Mucosa of stomach (tissue), 1 donor: Measurements from ENCODE around the gene PHKB.
"Not testable (repeated sequence)": the region's sequence is repeated elsewhere in the genome, so short reads cannot be mapped to it uniquely, and the experiment has no call there.

Experiments
- H3K27me3 ChIP-seq: one replicate; pipeline ENCODE4 v1.7.0; 2013; ENCODE audit warnings: mild to moderate bottlenecking, low read length; ENCODE audit not compliant: control insufficient read depth, insufficient read depth
- H3K36me3 ChIP-seq: one replicate; pipeline ENCODE4 v1.7.0; 2013; ENCODE audit warnings: low read length; ENCODE audit not compliant: control insufficient read depth, insufficient read depth
- H3K4me1 ChIP-seq: one replicate; pipeline ENCODE4 v1.7.0; 2013; ENCODE audit warnings: mild to moderate bottlenecking, low read length; ENCODE audit not compliant: control insufficient read depth, insufficient read depth
- H3K4me3 ChIP-seq: one replicate; pipeline ENCODE4 v1.7.0; 2013; ENCODE audit warnings: low read length
- H3K9ac ChIP-seq: one replicate; pipeline ENCODE4 v1.7.0; 2013; ENCODE audit warnings: mild to moderate bottlenecking, low read length, moderate library complexity
- H3K9me3 ChIP-seq: one replicate; pipeline ENCODE4 v1.7.0; 2013; ENCODE audit warnings: mild to moderate bottlenecking, low read length, moderate library complexity; ENCODE audit not compliant: control insufficient read depth
- donor health status: Pancreatic carcinoma.

Gene PHKB

GRCh38 chr16:47523342-47524006 lies 62.3 kb downstream of the PHKB start:
- no peaks in the 10 kb centered on the region for H3K27me3 ChIP-seq
- no peaks in the 10 kb centered on the region for H3K4me1 ChIP-seq
- no peak overlapping the region for H3K9ac ChIP-seq
- H3K36me3 ChIP-seq = no peaks in the 10 kb centered on the region
- no peak overlapping the region for H3K4me3 ChIP-seq
- H3K9me3 ChIP-seq = no peaks in the 10 kb centered on the region

DNA sequence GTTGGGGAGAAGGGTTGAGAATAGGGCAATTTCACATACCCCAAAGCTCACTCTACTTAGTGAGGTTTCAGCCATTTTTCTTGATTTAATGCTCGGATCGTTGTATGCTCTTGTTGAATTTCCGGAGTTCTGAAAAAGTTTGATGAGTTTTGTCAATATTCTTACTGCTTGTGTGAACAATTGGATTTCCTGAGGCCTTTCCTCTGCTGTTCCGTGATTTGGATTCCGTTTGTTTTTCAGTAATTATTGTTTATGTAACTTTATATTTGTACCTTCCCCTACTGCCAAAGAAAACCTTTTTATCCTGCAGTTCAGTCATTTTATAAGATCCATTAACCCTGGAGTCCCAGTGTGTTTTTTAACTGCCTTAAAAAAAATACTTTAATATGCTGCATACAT lies 62.9 kb downstream of the PHKB start:
- Histone ChIP-seq H3K27me3 (no peaks in the 10 kb centered on the region), H3K9ac (no peak overlapping the region), H3K36me3 (no peaks in the 10 kb centered on the region), H3K4me1 (no peaks in the 10 kb centered on the region), H3K4me3 (no peak overlapping the region), H3K9me3 (no peaks in the 10 kb centered on the region)

DNA sequence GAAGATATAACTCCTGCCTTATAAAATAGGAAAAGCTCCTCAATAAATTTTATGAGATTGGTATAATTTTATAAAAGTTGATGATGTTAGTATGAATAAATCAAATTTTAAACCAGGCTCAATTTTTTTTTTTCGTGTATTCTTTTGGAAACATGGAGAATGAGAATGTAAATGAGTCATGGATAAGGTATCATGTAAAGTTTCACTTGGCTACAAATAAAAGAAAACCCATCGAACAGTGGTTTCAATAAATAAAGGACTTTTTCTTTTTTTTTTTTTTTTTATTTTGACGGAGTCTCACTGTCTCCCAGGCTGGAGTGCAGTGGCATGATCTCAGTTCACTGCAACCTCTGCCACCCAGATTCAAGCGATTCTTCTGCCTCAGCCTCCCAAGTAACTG lies 67.3 kb downstream of the PHKB start:
- Histone ChIP-seq H3K27me3 (no peaks in the 10 kb centered on the region), H3K9ac (no peak overlapping the region), H3K4me1 (no peaks in the 10 kb centered on the region), H3K36me3 (no peaks in the 10 kb centered on the region), H3K9me3 (no peaks in the 10 kb centered on the region), H3K4me3 (no peak overlapping the region)

GRCh38 chr16:47533744-47534292 lies 72.7 kb downstream of the PHKB start:
- H3K4me3 ChIP-seq = no peak overlapping the region
- no peaks in the 10 kb centered on the region for H3K36me3 ChIP-seq
- no peak overlapping the region for H3K9ac ChIP-seq
- H3K4me1 ChIP-seq = peaks cover 3% of the 10 kb centered on the region
- no peaks in the 10 kb centered on the region for H3K27me3 ChIP-seq
- H3K9me3 ChIP-seq = no peaks in the 10 kb centered on the region

DNA sequence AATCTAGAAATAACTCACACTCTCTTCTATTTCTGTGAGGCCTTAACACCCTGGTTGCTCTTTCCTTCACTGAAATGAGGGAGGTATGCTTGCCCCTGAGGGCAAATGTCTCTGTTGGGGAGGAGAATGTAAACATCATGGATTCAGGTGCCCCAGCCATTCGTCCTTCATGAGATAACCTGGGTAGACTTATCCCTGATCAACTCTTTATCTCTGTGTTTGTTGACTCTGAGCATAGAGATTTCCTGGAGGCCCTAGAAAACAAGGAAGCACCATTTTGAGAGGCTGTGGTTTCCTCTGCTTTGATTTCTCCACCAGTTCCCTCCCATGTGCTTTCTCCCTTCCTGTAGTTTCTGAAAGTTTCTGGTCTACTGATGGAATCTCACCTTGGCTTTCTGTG lies 77.3 kb downstream of the PHKB start:
- Histone ChIP-seq H3K9me3 (no peaks in the 10 kb centered on the region), H3K9ac (no peak overlapping the region), H3K4me1 (peaks cover 3% of the 10 kb centered on the region), H3K27me3 (no peaks in the 10 kb centered on the region), H3K4me3 (no peak overlapping the region), H3K36me3 (no peaks in the 10 kb centered on the region)

DNA sequence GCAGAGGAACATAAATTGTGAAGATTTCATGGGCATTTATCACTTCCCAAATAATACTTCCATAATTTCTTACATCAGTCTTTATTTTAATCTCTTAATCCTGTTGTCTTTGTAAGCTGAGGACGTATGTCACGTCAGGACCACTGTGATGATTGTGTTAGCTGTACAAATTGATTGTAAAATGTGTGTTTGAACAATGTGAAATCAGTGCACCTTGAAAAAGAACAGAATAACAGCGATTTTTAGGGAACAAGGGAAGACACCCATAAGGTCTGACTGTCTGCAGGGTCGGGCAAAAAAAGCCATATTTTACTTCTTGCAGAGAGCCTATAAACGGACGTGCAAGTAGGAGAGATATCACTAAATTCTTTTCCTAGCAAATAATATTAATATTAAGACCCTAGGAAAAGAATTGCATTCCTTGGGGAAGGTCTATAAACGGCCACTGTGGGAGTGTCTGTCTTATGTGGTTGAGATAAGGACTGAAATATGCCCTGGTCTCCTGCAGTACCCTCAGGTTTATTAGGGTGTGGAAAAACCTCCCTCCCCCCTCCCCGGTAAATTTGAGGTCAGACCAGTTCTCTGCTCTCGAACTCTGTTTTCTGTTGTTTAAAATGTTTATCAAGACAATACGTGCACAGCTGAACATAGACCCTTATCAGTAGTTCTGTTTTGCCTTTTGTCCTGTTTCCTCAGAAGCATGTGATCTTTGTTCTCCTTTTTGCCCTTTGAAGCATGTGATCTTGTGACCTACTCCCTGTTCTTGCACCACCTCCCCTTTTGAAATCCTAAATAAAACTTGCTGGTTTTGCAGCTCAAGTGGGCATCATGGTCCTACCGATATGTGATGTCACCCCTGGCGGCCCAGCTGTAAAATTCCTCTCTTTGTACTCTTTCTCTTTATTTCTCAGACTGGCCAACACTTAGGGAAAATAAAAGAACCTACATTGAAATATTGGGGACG lies 78.9 kb downstream of the PHKB start:
- not testable (repeated sequence) for H3K4me1 ChIP-seq, H3K9me3 ChIP-seq, H3K36me3 ChIP-seq, H3K9ac ChIP-seq, H3K27me3 ChIP-seq, H3K4me3 ChIP-seq

DNA sequence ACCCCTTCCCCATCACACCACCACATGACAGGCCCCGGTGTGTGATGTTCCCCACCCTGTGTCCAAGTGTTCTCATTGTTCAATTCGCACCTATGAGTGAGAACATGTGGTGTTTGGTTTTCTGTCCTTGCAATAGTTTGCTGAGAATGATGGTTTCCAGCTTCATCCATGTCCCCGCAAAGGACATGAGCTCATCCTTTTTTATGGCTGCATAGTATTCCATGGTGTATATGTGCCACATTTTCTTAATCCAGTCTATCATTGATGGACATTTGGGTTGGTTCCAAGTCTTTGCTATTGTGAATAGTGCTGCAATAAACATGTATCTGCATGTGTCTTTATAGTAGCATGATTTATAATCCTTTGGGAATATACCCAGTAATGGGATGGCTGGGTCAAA lies 80.0 kb downstream of the PHKB start:
- H3K9ac ChIP-seq, H3K4me3 ChIP-seq, H3K4me1 ChIP-seq, H3K36me3 ChIP-seq, H3K9me3 ChIP-seq, H3K27me3 ChIP-seq: not testable (repeated sequence)

DNA sequence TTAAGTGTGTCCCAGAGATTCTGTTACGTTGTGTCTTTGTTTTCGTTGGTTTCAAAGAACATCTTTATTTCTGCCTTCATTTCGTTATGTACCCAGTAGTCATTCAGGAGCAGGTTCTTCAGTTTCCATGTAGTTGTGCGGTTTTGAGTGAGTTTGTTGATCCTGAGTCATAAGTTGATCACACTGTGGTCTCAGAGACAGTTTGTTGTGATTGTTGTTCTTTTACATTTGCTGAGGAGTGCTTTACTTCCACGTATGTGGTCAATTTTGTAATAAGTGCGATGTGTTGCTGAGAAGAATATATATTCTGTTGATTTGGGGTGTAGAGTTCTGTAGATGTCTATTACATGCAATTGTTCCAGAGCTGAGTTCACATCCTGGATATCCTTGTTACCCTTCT lies 83.1 kb downstream of the PHKB start:
- H3K4me3 ChIP-seq, H3K9ac ChIP-seq, H3K4me1 ChIP-seq, H3K27me3 ChIP-seq, H3K9me3 ChIP-seq, H3K36me3 ChIP-seq: not testable (repeated sequence)

DNA sequence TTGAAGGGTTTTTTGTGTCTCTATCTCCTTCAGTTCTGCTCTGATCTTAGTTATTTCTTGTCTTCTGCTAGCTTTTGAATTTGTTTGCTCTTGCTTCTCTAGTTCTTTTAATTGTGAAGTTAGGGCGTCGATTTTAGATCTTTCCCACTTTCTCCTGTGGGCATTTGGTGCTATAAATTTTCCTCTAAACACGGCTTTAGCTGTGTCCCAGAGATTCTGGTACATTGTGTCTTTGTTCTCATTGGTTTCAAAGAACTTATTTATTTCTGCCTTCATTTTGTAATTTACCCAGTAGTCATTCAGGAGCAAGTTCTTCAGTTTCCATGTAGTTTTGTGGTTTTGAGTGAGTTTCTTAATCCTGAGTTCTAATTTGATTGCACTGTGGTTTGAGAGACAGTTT lies 90.1 kb downstream of the PHKB start:
- not testable (repeated sequence) for H3K36me3 ChIP-seq, H3K27me3 ChIP-seq, H3K4me1 ChIP-seq, H3K4me3 ChIP-seq, H3K9me3 ChIP-seq, H3K9ac ChIP-seq

- not testable (repeated sequence) for H3K36me3 ChIP-seq, H3K27me3 ChIP-seq, H3K4me1 ChIP-seq, H3K4me3 ChIP-seq, H3K9ac ChIP-seq, H3K9me3 ChIP-seq
Observed at GRCh38 chr16:47551767-47552166, 90.6 kb downstream of the PHKB start.

GRCh38 chr16:47553853-47554564 lies 92.9 kb downstream of the PHKB start:
- Histone ChIP-seq H3K4me1 (no peaks in the 10 kb centered on the region), H3K9ac (no peak overlapping the region), H3K4me3 (no peak overlapping the region), H3K36me3 (peaks cover 3% of the 10 kb centered on the region), H3K27me3 (no peaks in the 10 kb centered on the region), H3K9me3 (no peaks in the 10 kb centered on the region)

GRCh38 chr16:47554587-47554986 lies 93.5 kb downstream of the PHKB start:
- H3K27me3 ChIP-seq = not testable (repeated sequence)

More at GRCh38 chr16:47554587-47554986, 93.5 kb downstream of the PHKB start:
- H3K4me3 ChIP-seq, H3K4me1 ChIP-seq, H3K36me3 ChIP-seq, H3K9me3 ChIP-seq, H3K9ac ChIP-seq: not testable (repeated sequence)
